GM04503 (cell line): ENCODE data around the gene SF3A1.

Experiments
- DNase-seq: peaks from one replicate; pipeline ENCODE4 v3.0.0-alpha.2; 2012; ENCODE audit warnings: low read depth

Gene SF3A1

GRCh38 chr22:30286813-30287647 lies 69.7 kb downstream of the SF3A1 start:
- no peak for DNase-seq

GRCh38 chr22:30286331-30286730 lies 70.4 kb downstream of the SF3A1 start:
- DNase-seq, result no peak

GRCh38 chr22:30285846-30286200 lies 70.9 kb downstream of the SF3A1 start:
- DNase-seq, result no peak

- no peak for DNase-seq
Observed at GRCh38 chr22:30285176-30285845, 71.4 kb downstream of the SF3A1 start.

- DNase-seq, result no peak
Observed at GRCh38 chr22:30284666-30285065, 72.0 kb downstream of the SF3A1 start.

GRCh38 chr22:30284172-30284571 lies 72.5 kb downstream of the SF3A1 start:
- DNase-seq, result no peak

- no peak for DNase-seq
Observed at GRCh38 chr22:30283342-30283741, 73.4 kb downstream of the SF3A1 start.

- no peak for DNase-seq
Observed at GRCh38 chr22:30282616-30283046, 74.1 kb downstream of the SF3A1 start.
